Astrocyte of the cerebellum (primary cell): ENCODE data around the gene HADHB.
"Not testable (repeated sequence)": the region's sequence is repeated elsewhere in the genome, so short reads cannot be mapped to it uniquely, and the experiment has no call there.

ENCODE experiments used
- DNase-seq: peaks from one replicate; pipeline ENCODE4 v3.0.0-alpha.2; 2011; ENCODE audit warnings: low read depth
- H3K4me3 ChIP-seq: 2 replicates; pipeline ENCODE4 v1.5.1; 2011; ENCODE audit warnings: mild to moderate bottlenecking, low read depth, low read length, moderate library complexity
- CTCF ChIP-seq: IDR thresholded peaks from 2 replicates; pipeline ENCODE4 v1.5.1; 2012; ENCODE audit warnings: low read length, low read depth, moderate library complexity, mild to moderate bottlenecking; ENCODE audit errors: missing control alignments
- in situ Hi-C: cut with HindIII; loops from 2 replicates; pipeline ENCODE4 v1.10.0; 2017; ENCODE audit warnings: low sequenced_read_pairs

The HADHB gene

GRCh38 chr2:26330114-26330549 lies 85.4 kb downstream of the HADHB start:
- in situ Hi-C loops: no loop called here
- peak; percentile 94 for TF ChIP-seq CTCF
- peak; percentile 57 for DNase-seq
- no peak overlapping the region for H3K4me3 ChIP-seq

GRCh38 chr2:26330604-26331003 lies 85.9 kb downstream of the HADHB start:
- no peak for DNase-seq
- H3K4me3 ChIP-seq: no peak overlapping the region
- TF ChIP-seq CTCF: no peak
- in situ Hi-C loops: no loop called here

GRCh38 chr2:26331321-26331720 lies 86.6 kb downstream of the HADHB start:
- in situ Hi-C loops, H3K4me3 ChIP-seq, DNase-seq: not testable (repeated sequence)

DNA sequence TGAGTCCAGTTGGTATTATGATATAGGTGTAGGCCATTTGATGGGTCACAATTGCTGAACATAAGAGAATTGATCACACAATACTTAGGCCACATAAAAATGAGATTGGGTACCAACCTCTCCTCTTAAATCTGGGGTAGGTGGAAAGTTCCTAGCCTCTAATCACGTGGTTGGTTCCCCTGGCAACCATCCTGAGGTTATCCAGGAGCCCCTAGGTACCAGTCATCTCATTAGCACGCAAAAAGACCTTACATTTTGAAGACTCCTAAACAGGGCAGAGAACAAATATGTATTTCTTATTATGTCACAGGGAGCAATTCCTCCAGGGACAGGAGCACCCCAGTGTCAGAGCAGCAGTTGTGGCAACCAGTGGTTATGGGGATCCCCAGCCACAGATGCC lies 88.6 kb downstream of the HADHB start:
- H3K4me3 ChIP-seq: no peak overlapping the region
- no peak for DNase-seq
- no peak for TF ChIP-seq CTCF
- in situ Hi-C loops: no loop called here

DNA sequence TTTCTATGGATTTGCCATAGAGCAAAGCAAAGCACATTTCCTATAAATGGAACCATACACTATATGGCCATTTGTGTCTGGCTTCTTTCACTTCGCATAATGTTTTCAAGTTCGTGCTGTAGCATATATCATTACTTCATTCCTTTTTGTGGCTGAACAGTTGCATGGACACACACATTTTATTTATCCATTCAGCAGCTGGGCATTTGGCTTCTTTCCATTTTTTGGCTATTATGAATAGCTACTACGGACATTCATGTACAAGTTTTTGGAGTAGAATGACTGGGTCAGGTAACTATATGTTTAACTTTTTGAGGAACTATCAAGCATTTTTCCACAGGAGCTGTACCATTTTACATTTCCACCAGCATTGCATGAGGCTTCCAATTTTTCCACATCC lies 90.5 kb downstream of the HADHB start:
- in situ Hi-C loops: no loop called here
- no peak for DNase-seq
- TF ChIP-seq CTCF: no peak
- no peak overlapping the region for H3K4me3 ChIP-seq

- in situ Hi-C loops: no loop called here
- TF ChIP-seq CTCF: no peak
- H3K4me3 ChIP-seq: no peak overlapping the region
- DNase-seq: no peak
These were observed 92.0 kb downstream of the HADHB start for GRCh38 chr2:26336719-26337118.

GRCh38 chr2:26337298-26337697 lies 92.6 kb downstream of the HADHB start:
- no peak for TF ChIP-seq CTCF
- H3K4me3 ChIP-seq: no peak overlapping the region
- in situ Hi-C loops: no loop called here
- DNase-seq: no peak
